ENCODE data around the gene CDH23. TPM values are rescaled to one million over a fixed set of nuclear protein-coding genes. Genes with fewer than 3 reads are reported as not detected.
A peak's percentile ranks its signal among the peaks of the same experiment; 100 is the strongest.

The CDH23 gene
- total and polyA plus RNA-seq, 9 of the 15 experiments (the other 6 are each of a cell fraction or from before 2014, with no cell fraction given), result 0.18 to 1.2 (median 0.47) TPM

GRCh38 chr10:71755179-71755879 lies 358.6 kb downstream of the CDH23 start:
- in situ Hi-C loops (cut with MboI), result no loop called here
- ChIA-PET CTCF (ENCODE audit: low intra/inter-chr PET ratio) (no interaction called here), POLR2A (interaction anchor here (0.5 to 1.8 kb wide), 4 partner anchors 8 to 18 kb away, joined by 3 to 5 read pairs (median 4); partner anchors contain the start of gene VSIR)
- H3K4me3 ChIP-seq, result no peak overlapping the region
- H3K79me2 ChIP-seq (ENCODE audit: control insufficient read depth, insufficient read depth, low read length), result no peaks in the 10 kb centered on the region
- no peak for ATAC-seq
- BruUV-seq (replicated peaks), result no TSS peak
- peaks cover 32 to 56% of the 10 kb centered on the region in 2 experiments for H3K4me1 ChIP-seq (replicated peaks in 1 of 2; ENCODE audit: control insufficient read depth in 2 of 2, insufficient read depth in 2 of 2, low read length in 2 of 2)
- H2AFZ ChIP-seq (ENCODE audit: low read depth, low read length), result no peak overlapping the region
- H3K36me3 ChIP-seq (ENCODE audit: control insufficient read depth, insufficient read depth, low read length), result no peaks in the 10 kb centered on the region
- no peaks in the 10 kb centered on the region for H4K20me1 ChIP-seq (replicated peaks; ENCODE audit: control insufficient read depth, insufficient read depth, low read length)
- peak overlapping the region in 1 of 2 experiments; percentile 70; a peak in 2 of 4 replicates for H3K9ac ChIP-seq (ENCODE audit: insufficient read depth in 1 of 2, low read depth in 2 of 2, low read length in 2 of 2)
- WGBS (ENCODE audit: insufficient coverage, low coverage, missing lambda C conversion rate), result 41% methylated on average over 16 of the region's 16 CpGs
- H3K9me3 ChIP-seq (replicated peaks; ENCODE audit: control insufficient read depth, insufficient read depth, low read depth, low read length), result no peaks in the 10 kb centered on the region
- intact Hi-C loops (cut with micrococcal nuclease), result no loop called here
- no peak overlapping the region for H3K27ac ChIP-seq (ENCODE audit: extremely low read depth, low read depth, low read length)
- TF ChIP-seq, protein P1, sequence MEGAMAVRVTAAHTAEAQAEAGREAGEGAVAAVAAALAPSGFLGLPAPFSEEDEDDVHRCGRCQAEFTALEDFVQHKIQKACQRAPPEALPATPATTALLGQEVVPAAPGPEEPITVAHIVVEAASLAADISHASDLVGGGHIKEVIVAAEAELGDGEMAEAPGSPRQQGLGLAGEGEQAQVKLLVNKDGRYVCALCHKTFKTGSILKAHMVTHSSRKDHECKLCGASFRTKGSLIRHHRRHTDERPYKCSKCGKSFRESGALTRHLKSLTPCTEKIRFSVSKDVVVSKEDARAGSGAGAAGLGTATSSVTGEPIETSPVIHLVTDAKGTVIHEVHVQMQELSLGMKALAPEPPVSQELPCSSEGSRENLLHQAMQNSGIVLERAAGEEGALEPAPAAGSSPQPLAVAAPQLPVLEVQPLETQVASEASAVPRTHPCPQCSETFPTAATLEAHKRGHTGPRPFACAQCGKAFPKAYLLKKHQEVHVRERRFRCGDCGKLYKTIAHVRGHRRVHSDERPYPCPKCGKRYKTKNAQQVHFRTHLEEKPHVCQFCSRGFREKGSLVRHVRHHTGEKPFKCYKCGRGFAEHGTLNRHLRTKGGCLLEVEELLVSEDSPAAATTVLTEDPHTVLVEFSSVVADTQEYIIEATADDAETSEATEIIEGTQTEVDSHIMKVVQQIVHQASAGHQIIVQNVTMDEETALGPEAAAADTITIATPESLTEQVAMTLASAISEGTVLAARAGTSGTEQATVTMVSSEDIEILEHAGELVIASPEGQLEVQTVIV (CRISPR knock-in tag; IDR thresholded peaks at IDR 0.05; ENCODE audit: borderline replicate concordance), result 0 out of 2 replicates have a peak, but pooled peaks have one; percentile 20
- TF ChIP-seq, protein P2, sequence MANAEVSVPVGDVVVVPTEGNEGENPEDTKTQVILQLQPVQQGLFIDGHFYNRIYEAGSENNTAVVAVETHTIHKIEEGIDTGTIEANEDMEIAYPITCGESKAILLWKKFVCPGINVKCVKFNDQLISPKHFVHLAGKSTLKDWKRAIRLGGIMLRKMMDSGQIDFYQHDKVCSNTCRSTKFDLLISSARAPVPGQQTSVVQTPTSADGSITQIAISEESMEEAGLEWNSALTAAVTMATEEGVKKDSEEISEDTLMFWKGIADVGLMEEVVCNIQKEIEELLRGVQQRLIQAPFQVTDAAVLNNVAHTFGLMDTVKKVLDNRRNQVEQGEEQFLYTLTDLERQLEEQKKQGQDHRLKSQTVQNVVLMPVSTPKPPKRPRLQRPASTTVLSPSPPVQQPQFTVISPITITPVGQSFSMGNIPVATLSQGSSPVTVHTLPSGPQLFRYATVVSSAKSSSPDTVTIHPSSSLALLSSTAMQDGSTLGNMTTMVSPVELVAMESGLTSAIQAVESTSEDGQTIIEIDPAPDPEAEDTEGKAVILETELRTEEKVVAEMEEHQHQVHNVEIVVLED (CRISPR knock-in tag; IDR thresholded peaks at IDR 0.05), result 0 out of 2 replicates have a peak, but pooled peaks have one; percentile 1
- TF ChIP-seq, protein P3, sequence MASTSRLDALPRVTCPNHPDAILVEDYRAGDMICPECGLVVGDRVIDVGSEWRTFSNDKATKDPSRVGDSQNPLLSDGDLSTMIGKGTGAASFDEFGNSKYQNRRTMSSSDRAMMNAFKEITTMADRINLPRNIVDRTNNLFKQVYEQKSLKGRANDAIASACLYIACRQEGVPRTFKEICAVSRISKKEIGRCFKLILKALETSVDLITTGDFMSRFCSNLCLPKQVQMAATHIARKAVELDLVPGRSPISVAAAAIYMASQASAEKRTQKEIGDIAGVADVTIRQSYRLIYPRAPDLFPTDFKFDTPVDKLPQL (IDR thresholded peaks at IDR 0.05; ENCODE audit: extremely low read depth, insufficient read length), result no peak
- TF ChIP-seq ELF2 (CRISPR knock-in tag; IDR thresholded peaks at IDR 0.05) (0 out of 2 replicates have a peak, but pooled peaks have one; percentile 37), NCOA6 (IDR thresholded peaks at IDR 0.05) (no peak), POLR2H (tag; IDR thresholded peaks at IDR 0.05; ENCODE audit: low read depth) (0 out of 2 replicates have a peak, but pooled peaks have one; percentile 9), ZNF197 (CRISPR knock-in tag; IDR thresholded peaks at IDR 0.05; ENCODE audit: low read depth) (0 out of 2 replicates have a peak, but pooled peaks have one; percentile 60), ZKSCAN8 (CRISPR knock-in tag; IDR thresholded peaks at IDR 0.05) (no peak)
- no peak for DNase-seq (ENCODE audit: extremely low read depth in 1 of 4, low spot score in 3 of 4)
- no peak for FAIRE-seq
- H3K27me3 ChIP-seq (ENCODE audit: control insufficient read depth in 2 of 2, insufficient read depth in 2 of 2, low read length in 2 of 2), result peaks cover 4 to 9% of the 10 kb centered on the region in 2 experiments; a peak in 2 of 5 replicates
- H3K4me2 ChIP-seq (ENCODE audit: insufficient read depth, low read length), result no peak overlapping the region
- no peaks in the 10 kb centered on the region for H3K9me1 ChIP-seq (ENCODE audit: control insufficient read depth, insufficient read depth, low read length)
